GM12892 (cell line): Measurements from ENCODE around the gene ZHX3.

Experiments
- POLR2AphosphoS5 ChIP-seq: IDR thresholded peaks from 2 replicates; pipeline ENCODE4 v1.6.1; 2011; ENCODE audit warnings: low read depth, low read length, control low read depth
- TAF1 ChIP-seq: IDR thresholded peaks from 2 replicates; pipeline ENCODE4 v1.6.1; 2011; ENCODE audit warnings: low read depth, mild to moderate bottlenecking, control low read depth, low read length, borderline replicate concordance

DNA sequence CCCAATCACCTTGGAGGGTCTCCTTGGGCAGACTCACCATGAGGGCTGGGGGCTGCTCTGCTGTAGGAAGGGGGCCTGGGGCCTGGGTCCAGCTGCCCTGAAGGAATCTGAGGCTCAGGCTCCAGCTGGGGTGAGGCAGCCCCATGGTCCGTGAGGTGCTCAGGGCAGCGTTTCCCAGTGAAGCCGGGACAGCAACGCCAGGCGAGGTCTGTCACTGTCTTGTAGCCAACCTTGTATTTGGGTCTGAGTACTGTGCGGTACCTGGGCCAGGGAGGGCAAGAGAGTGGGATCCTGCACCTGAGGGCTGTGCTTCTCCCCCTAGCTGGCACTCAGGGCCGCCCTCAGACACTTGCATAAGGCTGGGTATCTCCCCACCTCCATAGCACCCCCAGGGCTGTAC is 46.1 kb upstream of the ZHX3 start:
- no peak for TF ChIP-seq POLR2AphosphoS5
- TF ChIP-seq TAF1 = no peak
